Femur (tissue), 1 donor: ENCODE results near the gene ATXN1.

ENCODE experiments used
- DNase-seq: peaks from one replicate; pipeline ENCODE4 v3.0.0-alpha.2; 2017

The ATXN1 gene

DNA sequence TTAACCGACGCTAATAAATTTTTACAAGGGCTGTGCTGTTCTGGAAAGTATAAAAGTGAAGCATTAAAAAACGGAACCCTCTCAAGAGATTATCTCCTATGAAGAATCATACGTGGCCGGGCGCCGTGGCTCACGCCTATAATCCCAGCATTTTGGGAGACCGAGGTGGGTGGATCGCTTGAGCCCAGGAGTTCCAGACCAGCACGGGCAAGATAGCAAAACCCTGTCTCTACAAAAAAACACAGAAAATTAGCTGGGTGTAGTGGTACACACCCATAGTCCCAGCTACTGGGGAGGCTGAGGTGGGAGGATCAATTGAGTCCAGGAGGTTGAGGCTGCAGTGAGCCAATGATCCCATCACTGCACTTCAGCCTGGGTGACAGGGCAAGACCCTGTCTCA is 439.4 kb downstream of the ATXN1 start:
- no peak for DNase-seq

DNA sequence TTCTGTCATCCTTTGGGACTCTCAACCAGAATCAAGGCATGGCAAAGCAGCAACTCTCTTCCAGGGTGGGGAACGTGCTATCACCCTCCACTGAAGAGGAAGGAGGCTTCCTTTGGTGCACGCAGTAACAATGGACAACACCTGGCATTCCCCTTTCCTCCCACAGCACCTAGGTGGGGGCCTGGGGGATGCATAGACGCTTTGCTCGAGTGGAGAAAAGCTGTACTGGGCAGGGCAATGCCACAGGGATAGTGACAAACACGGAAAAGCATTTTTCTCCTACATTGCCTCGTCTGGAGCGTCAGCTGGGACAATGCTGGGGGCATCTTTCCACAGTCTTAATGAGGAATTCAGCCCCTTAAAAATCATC is 439.9 kb downstream of the ATXN1 start:
- no peak for DNase-seq

DNA sequence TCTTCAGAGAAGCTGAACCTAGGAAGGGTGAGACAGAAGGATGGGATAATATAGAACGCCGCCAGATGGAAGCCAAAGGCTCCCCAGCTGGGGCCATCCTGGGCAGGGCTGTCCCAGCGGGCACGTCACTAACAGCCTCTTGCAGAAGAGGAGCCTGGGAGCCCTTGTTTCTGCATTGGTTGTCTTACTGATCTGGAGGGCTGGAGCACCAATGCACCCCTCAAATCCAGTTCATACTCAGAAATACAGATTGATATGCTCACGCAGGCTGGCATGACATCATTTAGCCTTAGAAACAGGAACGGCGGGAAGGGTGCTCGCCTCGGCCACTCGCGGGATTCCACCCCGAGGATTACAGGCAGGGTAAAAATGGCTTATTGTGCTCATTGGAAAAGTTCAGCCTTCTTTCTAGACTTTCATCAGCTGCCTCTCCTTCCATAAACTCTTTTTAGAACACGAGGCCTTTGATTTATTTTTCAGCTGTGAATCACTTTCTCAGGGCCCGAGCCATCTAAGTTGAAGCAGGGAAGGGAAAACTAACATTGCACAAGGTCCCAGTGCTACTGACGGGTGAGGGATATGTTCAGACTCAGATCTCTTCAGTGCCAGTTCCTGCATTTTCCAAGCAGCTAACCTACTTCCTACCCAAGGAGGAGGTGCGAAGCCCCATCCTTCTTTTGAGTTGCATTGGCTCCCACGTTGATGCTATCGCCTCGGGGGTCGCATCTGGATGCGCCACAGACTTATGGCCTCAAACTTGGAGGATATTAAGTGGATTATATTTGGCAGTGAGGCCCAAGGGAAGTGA is 440.5 kb downstream of the ATXN1 start:
- DNase-seq = no peak

DNA sequence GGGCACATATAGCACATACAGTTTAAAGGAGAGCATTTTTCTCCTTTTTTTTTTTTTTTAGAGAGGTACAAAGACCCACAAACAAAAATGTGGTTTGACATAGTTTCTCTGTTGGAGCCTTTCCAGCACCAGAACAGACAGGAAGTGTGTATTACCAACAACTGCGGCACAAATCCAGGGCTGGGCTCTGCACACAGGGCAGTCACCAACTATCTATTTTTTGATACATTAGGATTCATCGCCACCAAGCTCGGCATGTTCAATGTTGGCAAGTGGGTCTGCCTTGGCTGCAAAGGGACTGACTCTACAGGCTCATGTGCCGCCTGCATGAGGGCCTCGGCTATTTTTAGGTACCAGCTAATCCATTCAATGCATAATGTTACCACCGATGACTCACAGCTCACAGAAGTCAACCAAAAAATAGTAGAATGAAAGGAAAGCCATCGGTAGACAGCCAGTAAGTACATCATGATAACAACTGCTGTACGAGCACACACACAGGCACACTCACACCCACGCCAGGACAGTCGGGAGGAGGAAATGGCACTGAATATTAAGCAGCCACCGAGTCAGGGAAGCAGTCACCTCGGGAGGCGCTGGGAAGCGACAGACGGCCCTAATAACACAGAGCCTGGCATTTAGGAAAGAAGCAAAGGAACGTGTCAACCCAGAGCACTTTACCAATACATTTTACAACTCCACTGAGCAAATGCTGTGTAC is 441.3 kb downstream of the ATXN1 start:
- DNase-seq = peak; percentile 89

DNA sequence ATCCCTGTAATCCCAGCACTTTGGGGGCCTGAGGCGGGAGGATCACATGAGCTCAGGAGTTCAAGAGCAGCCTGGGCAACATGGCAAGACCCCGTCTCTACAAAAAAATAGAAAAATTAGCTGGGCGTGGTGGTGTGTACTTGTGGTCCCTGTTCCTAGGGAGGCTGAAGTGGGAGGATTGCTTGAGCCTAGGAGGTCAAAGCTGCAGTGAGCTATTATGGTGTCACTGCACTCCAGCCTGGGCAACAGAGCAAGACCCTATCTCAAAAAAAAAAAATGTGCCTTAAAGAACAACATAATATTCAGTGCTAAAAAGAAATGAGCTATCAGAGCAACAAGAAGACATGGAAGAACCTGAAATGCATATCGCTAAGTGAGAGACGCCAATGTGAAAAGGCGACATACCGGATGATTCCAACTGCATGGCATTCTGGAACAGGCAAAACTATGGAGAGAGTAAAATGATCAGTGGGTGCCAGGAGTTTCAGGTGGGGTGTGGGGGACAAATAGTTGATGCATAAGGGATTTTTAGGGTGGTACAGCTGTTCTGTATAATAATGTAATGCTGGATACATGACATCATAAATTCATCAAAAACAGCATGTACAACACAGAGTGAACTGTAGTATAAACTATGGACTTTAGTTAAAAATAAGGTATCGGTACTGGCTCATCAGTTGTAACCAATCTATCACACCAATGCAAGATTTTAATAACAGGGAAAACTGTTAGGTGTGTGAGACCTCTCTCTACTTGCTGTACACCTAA is 442.1 kb downstream of the ATXN1 start:
- DNase-seq = no peak

DNA sequence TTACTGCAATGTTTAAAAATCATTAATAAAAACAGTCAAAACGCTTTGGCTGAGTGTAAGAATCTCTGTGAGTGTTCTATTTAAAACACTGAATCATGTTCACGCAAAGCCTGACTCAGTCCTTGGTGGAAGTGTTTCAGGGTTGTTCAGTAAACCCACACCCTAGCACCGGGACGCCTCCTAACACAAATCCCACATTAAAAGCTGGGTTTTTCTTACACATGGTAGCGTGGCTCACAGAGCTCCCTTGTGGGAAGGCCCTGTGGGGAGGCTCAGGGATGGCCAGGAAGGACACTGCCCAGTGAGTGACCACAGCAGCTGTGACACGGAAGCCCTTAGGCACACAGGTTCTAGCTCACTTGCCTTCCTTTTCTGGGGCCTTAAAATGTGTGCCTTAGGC is 442.7 kb downstream of the ATXN1 start:
- peak; percentile 62 for DNase-seq

DNA sequence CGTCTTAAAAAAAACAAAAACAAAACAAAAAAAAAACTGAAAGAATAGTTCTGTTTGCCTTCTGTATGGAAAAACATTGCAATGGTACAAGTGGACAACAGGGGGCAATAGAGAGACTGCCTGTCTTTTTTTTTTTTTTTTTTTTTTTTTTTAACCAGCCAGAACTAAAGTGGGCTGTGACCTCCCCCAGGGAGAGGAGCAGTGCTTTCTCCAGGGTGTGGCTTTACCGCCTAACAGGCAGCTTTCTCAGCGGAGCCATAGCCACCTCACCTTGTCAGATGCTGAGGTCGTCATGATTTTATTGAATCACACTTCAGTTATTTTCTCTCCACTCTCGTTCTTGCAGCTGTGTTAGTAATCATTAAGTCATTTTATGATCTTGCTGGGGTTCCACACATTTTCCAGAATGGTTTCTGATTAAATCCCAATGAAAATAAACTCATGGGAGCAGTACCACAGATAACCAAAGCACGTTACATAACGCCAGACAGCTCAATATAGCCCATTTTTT is 444.5 kb downstream of the ATXN1 start:
- no peak for DNase-seq

DNA sequence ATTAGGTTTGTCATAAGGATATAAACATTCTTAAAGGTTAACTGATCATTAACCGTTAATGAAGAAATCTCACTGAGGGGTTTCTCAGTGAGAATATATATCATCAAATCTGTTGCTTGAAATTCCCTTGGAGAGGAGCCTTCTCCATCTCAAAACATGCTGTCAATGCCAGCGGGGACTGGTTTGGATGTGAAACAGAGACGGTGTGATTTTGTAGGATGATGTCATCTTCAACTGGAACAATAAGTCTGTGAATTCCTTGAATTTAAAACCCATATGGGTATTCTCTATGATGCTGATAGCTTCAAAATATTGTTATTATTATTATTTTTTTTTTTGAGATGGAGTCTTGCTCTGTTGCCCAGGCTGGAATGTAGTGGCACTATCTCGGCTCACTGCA is 447.0 kb downstream of the ATXN1 start:
- DNase-seq = no peak

DNA sequence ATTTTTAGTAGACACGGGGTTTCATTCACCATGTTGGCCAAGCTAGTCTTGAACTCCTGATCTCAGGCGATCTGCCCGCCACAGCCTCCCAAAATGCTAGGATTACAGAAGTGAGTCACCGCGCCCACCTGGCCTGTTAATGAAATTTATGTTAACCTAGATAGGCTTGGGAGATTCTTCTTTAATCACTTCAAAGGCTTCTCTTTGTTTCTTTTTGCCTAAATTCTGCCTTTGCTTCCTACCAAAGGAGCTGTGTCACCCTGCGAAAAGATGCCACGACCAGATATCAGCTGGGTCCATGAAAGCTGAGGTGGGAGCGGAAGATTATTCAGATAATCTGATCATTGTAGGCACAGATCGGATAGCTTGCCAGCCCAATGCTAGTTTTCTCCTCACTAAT is 447.5 kb downstream of the ATXN1 start:
- DNase-seq = no peak

DNA sequence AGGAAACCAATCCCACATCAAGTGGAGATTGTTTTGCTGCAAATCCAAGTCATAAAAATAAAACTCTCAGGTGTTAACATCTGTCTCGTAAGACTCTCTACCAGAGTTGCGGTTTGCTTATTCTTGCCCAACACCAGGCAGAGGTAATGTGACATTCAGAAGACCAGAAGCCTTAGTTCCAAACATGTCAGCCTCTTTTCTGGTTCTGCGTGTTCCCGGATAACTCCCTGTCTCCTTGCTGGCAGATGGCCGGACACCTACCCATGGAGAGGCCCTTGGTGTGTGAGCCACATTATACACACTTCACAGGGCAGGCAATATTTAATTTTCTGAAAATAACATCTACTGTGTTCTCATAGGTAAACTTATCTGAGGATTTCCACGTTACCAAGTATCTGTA is 449.5 kb downstream of the ATXN1 start:
- DNase-seq = no peak

DNA sequence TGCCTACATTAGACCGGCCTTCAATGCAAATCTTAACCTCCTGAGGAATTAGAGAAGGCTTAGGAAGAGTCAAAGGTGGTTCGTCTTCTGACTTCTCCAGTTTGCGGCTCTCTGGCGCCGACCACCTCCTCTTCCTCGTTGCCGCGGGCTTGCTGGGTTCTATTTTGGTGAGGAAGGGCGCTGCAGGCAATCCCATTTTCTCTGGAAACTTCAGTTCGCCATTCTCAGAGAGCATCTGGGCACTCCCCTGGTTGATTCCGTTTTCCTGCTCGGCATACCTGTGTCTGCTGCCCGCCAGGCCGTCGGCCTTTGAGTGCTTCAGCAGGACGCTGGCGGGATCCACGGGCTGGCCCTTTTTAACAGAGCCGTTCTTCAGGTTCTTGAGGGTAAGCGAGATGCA is 454.9 kb downstream of the ATXN1 start:
- DNase-seq = no peak

DNA sequence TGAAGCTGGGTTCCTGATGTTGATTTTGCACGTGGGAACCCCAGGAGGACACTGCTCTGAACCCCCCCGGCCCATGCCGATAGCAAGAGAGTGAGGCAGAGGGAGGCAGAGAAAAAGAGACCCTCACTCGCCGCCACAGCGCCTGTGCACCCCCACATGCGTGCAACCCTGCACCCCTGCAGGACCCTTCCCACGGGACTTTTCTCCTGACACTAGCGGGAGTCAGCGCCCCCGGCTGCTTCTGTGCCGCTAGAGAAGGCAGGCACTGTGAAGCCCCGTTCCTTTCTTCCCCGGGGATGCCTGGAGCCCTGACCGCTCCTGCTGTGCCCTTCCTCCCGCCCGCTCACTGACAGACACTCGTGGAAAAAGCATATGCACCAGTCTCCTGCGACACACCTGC is 455.5 kb downstream of the ATXN1 start:
- no peak for DNase-seq

DNA sequence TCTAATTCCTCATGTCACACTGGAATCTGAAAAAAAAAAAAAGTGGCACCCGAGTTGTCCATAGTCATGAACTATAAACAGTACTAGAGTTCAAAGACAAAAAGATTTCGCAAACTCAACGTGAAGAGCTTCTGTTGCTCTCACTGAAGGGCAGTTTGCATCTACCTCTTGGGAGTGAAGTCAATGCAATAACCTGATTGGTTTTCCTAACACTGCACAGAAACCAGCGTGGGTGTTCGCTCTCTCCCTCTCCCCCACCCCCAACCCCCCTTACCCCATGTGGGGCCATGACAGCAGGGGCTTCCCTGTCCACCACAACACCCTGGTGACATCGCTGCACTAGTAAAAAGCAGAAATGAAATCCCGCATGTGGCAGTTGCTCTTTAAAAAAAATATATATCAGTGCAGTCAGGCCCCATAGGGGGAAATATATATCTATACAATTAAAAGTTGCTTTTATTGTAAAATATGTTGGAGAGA is 456.0 kb downstream of the ATXN1 start:
- no peak for DNase-seq

DNA sequence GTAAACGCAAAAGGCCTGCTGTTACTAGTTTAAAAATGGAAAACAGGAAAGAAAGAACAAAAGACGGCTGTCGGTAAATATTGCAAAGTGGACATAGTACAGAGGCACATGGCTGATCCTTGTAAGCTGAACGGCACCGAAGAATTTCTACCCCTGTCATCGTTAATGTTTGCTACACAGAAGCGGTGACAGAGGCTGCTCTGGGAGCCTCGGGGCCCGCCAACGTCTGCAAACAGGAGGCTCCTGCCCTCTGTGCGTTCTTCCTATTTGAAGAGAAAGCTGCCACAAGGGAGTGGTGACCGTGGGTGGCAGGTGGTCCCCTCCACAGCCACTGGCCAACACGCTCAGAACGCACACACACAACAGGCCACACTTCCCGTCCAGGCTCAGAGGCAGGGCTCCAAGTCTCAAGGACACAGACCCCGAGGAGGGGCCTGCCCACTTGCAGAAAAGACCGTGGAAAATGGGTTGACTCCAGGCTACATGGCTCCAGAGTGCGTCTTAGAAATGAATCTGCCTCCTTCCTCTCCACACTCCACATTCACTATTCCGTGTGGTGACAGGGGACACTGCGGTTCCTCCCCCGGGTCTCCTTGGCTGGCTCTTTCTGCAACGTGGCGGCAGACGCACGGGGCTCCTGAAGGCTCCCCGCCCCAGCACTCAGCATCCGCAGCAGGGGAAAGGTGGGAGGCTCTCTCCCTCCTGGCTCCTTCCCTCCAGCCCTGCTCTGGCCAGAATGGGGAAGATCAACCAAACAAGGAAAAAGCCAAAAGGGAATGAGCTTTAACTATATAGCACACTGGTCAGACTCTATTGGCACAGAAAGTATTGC is 458.3 kb downstream of the ATXN1 start:
- no peak for DNase-seq

DNA sequence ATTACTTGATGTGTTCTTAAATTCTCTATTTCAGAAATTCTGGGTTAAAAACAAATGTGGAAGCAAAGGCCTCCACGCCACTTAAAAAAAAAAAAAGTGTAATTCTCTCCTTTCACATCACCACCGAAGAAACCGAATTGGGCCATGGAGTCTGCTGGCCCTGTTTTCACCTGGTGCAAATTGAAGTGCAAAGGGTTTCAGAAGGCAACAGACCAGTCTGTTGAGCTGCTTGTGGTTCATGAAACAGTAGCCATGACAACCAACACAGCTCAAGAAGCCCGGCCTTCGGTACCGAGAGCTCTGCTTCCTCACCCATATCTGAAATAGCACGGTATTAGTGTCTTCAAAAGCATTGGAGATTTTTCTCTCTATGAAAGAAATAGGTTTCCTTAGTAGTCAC is 459.7 kb downstream of the ATXN1 start:
- no peak for DNase-seq

DNA sequence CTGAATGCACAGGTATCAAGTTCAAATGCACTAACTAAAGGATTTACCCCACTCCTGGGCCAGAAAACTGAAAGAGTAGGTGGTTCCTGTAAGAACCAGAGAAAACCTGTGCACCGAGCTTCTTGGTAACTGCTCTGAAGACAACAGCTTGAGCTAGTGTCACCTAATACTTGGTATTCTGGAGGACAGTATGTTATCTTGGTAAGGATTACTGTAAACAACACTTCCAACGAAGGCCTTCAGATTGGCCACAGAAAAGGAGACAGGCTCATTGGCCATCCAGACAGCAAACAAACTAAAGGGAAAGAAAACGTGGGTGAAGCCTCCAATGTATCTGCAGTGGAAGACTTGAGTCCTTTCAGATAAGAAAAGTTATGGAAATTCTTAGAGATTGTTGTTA is 461.4 kb downstream of the ATXN1 start:
- DNase-seq = no peak

DNA sequence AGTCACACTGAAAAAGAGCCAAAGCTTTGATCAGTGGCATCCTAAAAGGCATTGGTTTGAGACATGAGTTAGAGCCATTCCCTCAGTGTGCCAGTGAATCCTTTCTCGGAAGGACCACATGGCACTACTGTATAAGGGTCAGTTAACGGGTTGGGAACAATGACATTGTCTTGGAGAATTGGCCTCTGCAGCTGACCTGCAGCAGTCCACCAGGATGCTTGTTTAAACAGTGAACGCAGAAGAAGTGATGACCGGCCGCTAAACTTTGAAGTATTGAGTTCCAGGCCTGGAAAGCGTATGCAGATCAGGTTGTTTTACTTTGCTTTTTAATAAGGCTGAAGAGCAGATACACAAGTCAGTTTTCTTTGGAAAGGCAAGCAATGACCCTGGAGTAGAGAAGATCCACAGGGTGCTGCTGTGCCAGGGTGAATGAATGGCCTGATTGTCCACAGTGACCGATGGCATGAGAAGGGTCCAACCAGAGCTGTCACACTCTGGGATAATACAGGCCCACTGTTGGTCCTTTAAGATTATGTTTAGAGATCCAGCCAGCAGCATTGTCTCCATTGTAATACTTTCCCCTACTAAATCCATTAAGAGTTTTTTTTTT is 465.1 kb downstream of the ATXN1 start:
- DNase-seq = no peak

DNA sequence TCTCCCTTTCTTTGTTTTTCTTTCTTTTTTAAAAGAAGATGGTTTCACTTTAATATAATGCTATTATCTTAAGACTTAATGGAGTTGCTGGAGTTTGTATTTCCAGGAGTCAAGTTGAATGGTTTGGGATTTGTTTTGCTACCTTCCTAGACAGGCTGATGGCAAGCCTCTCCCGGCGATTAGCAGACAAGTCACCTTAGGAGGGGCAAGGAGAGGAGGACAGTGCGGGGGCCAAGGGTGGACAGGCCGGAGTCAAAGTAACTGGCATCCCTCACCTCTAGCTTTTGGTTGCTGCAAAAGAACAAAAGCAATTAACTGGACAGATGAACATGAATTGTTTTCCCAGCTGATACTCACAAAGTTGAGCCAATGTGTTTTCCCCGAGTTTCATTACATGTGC is 465.8 kb downstream of the ATXN1 start:
- no peak for DNase-seq

DNA sequence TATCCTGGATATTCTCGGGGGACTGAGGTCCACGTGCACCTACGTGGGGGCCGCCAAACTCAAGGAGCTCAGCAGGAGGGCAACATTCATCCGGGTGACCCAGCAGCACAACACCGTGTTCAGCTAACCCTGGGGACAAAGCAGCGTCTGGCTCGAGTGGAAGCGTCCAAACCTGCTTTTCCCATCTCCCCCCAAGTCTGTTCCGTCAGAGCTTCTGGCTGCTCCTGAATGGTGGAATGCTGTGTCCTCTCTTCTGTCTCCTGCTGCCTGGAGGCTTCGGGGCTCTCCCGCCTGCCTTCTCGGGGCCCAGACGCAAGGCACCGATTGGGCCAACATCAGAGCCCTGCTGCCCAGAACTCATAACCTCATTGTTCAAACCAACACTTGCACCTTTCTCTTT is 466.2 kb downstream of the ATXN1 start:
- no peak for DNase-seq

DNA sequence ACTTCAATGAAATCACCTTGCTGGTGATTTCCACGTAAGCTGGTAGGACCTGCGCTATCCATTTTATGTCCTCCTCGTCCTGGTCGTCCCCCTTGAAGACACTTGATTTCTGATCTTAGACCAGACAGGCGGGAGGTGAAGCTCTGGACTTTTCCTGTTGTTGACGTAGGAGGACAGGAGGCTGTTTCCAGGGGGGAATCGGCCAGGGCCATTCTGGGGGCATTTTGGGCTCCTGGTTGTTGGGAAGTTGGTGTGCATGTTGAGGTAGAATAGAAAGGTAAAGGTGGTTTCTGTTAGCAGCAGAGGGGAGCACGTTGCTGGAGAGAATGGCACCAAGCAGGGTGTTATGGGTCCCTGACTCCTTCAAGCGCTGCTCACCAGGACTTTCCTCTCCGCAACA is 466.9 kb downstream of the ATXN1 start:
- DNase-seq = no peak

DNA sequence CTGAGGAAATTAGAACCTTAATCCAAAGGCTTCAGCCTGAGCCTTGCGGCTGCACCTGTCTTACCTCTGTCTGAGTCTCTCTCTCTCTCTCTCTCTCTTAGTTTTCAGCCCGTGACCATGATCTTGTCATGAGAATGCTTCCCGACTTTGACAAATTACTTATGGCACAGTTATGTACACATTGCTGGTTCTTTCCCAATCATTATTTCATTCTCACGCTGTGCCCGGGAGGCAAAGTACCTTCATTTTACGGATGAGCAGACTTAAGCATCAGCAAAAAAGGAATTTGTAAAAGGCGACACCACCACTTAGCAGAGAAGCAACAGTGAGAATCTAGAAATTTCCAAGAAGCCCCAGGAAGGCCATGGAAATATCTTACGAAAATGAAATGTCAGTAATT is 468.3 kb downstream of the ATXN1 start:
- no peak for DNase-seq

DNA sequence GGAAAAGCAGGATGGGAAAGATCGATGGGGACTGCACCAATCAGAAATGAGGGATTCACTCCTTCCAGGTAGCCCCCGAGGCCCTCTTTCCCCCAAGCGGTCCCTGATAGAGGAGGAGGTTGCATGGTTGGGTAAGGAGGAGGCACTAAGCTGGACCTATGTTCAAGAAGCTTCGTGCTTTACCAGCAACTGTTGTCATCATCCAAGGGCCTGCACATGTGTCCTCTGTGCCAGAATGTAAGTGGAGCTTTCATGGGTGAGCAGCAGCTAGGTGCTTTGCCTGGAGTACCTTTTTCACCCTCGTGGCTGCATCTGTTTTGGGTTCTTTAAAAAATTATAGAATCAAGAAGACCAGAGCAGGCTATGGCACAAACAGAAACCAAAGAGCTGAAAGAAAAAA is 468.8 kb downstream of the ATXN1 start:
- no peak for DNase-seq
